CD4-positive, CD25-positive, alpha-beta regulatory T cell (primary cell): Measurements from ENCODE around the gene EBPL. TPM values are rescaled to one million over a fixed set of nuclear protein-coding genes. Genes with fewer than 3 reads are reported as not detected.
A peak's percentile ranks its signal among the peaks of the same experiment; 100 is the strongest.

ENCODE experiments used
- ATAC-seq, 2 donors: fragments of 150-1000 bp; cut with Tn5 transposase; one replicate each; pipeline ENCODE4 v1.10.0; 2021; ENCODE audit warnings: low read depth in 2 of 2, moderate number of reproducible peaks in 2 of 2, moderate library complexity in 1 of 2
- DNase-seq, 3 donors: peaks; one replicate each; pipeline versions ENCODE4 v3.0.0 to v3.0.0-alpha.2; 2012 to 2022; ENCODE audit warnings: mixed read lengths in 1 of 3
- H3K27ac ChIP-seq: one replicate; pipeline ENCODE4 v1.7.0; 2013; ENCODE audit warnings: mild to moderate bottlenecking, low read length; ENCODE audit not compliant: insufficient read depth, poor library complexity, severe bottlenecking
- H3K27me3 ChIP-seq: one replicate; pipeline ENCODE4 v1.7.0; 2013; ENCODE audit warnings: low read length; ENCODE audit not compliant: control insufficient read depth, insufficient read depth
- H3K36me3 ChIP-seq: one replicate; pipeline ENCODE4 v1.7.0; 2013; ENCODE audit warnings: mild to moderate bottlenecking, low read length, moderate library complexity; ENCODE audit not compliant: control insufficient read depth, insufficient read depth
- H3K4me1 ChIP-seq: 2 replicates; pipeline ENCODE4 v1.7.0; 2013; ENCODE audit warnings: mild to moderate bottlenecking, low read length; ENCODE audit not compliant: insufficient read depth, control insufficient read depth, poor library complexity, severe bottlenecking
- H3K4me3 ChIP-seq: one replicate; pipeline ENCODE4 v1.7.0; 2013; ENCODE audit warnings: low read depth, mild to moderate bottlenecking, low read length, moderate library complexity
- H3K9me3 ChIP-seq, 2 experiments: 1 replicate in 1 of 2; 2 replicates in 1 of 2; pipeline ENCODE4 v1.7.0; 2013; ENCODE audit warnings: low read length in 2 of 2, mild to moderate bottlenecking in 1 of 2, moderate library complexity in 1 of 2; ENCODE audit not compliant: control insufficient read depth in 2 of 2
- H3K27ac Mint-ChIP-seq, 3 donors: one replicate each; pipeline ENCODE4 v1.8.0; 2020 to 2022; ENCODE audit warnings: mild to moderate bottlenecking in 3 of 3, mixed read lengths in 3 of 3, moderate library complexity in 2 of 3
- H3K27me3 Mint-ChIP-seq: one replicate; pipeline ENCODE4 v1.8.0; 2022; ENCODE audit warnings: mild to moderate bottlenecking, mixed read lengths
- H3K36me3 Mint-ChIP-seq: one replicate; pipeline ENCODE4 v1.8.0; 2020; ENCODE audit warnings: mixed read lengths
- H3K4me1 Mint-ChIP-seq, 4 donors: one replicate each; pipeline ENCODE4 v1.8.0; 2020 to 2022; ENCODE audit warnings: mixed read lengths in 4 of 4, mild to moderate bottlenecking in 1 of 4
- H3K4me3 Mint-ChIP-seq, 4 donors: one replicate each; pipeline ENCODE4 v1.8.0; 2020 to 2022; ENCODE audit warnings: mild to moderate bottlenecking in 4 of 4, mixed read lengths in 4 of 4, moderate library complexity in 3 of 4
- H3K9me3 Mint-ChIP-seq, 7 donors: one replicate each; pipeline ENCODE4 v1.8.0; 2020 to 2022; ENCODE audit warnings: mixed read lengths in 7 of 7, mild to moderate bottlenecking in 3 of 7, moderate library complexity in 2 of 7
- polyA plus RNA-seq, 4 donors: library from polyadenylated mRNA; unstranded; fragments of 300-500 nt; fragmentation: Illumina TruSeq; gene quantifications; one replicate each; pipeline ENCODE4 v1.2.3, GENCODE V29; 2021
- total RNA-seq: library from RNA; stranded (reverse); gene quantifications from one replicate; pipeline ENCODE4 v1.2.3, GENCODE V29; 2022

Gene EBPL
- total RNA-seq (19.6 TPM), polyA plus RNA-seq (10 to 100 TPM; 54.1 to 74.1 (median 63.7) TPM)

- Mint-ChIP-seq H3K4me1 (peaks cover 16 to 45% (median 27%) of the 10 kb centered on the region in 4 donors), H3K9me3 (no peaks in the 10 kb centered on the region), H3K36me3 (peaks cover 14% of the 10 kb centered on the region), H3K4me3 (peak within 1 kb of the TSS; percentile 91 to 97 (median 92)), H3K27ac (peak within 1 kb of the TSS; percentile 71 to 90 (median 90)), H3K27me3 (no peaks in the 10 kb centered on the region)
- peak; percentile 70 to 88 (median 81) for DNase-seq
- Histone ChIP-seq H3K36me3 (no peaks in the 10 kb centered on the region), H3K4me1 (peaks cover 14% of the 10 kb centered on the region), H3K27me3 (no peaks in the 10 kb centered on the region), H3K9me3 (no peaks in the 10 kb centered on the region), H3K27ac (peak within 1 kb of the TSS; percentile 57), H3K4me3 (peak within 1 kb of the TSS; percentile 88)
- peak; percentile 90 to 94 for ATAC-seq
Measured at GRCh38 chr13:49690995-49691784, at the start of gene EBPL. Gene EBPL (minus strand): TSS chr13:49691486. CDS start chr13:49691424, 62 bp downstream.

GRCh38 chr13:49740870-49741269, 49.6 kb upstream of the EBPL start:
- Histone ChIP-seq H3K9me3 (no peaks in the 10 kb centered on the region), H3K27me3 (no peaks in the 10 kb centered on the region), H3K27ac (no peak overlapping the region), H3K36me3 (peaks cover 19% of the 10 kb centered on the region), H3K4me1 (no peaks in the 10 kb centered on the region), H3K4me3 (no peak overlapping the region)
- ATAC-seq (no peak), DNase-seq (no peak)
- Mint-ChIP-seq H3K4me3 (no peak overlapping the region), H3K36me3 (peaks cover 22% of the 10 kb centered on the region), H3K4me1 (peaks cover 0 to 14% (median 5%) of the 10 kb centered on the region in 4 donors), H3K27me3 (no peaks in the 10 kb centered on the region), H3K9me3 (no peaks in the 10 kb centered on the region), H3K27ac (no peak overlapping the region)

DNA sequence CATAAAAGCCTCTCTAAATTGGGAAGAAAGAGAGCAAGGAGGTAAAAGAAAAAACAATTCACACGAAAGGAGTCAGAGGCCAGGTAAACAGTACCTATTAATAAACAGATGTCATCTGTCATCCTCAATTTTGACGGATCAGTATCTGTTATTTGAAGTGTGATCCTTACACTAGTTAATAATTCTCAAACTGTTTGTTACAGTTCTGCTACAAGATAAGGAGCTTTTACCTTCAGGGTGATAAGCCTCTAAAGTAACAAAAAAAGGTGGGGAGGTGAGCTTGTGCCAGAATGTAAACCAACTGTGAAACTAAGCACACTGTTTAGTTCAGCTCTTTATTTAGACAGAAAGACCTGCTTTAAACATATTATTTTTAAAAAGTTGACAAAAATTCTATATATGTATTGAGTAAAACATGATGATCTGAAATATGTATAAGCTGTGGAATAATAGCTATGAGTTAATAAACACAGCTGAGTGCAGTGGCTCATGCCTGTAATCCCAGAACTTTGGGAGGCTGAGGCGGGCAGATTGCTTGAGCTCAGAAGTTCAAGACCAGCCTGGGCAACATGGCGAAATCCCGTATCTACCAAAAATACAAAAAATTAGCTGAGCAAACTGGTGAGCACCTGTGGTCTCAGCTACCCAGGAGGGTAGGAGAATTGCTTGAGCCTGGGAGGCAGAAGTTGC, 48.4 kb upstream of the EBPL start:
- peaks cover 0 to 14% (median 6%) of the 10 kb centered on the region in 4 donors for H3K4me1 Mint-ChIP-seq
- no peaks in the 10 kb centered on the region for H3K4me1 ChIP-seq
- no peak overlapping the region for H3K4me3 ChIP-seq
- H3K36me3 ChIP-seq, result peaks cover 11% of the 10 kb centered on the region
- H3K27me3 ChIP-seq, result no peaks in the 10 kb centered on the region
- DNase-seq (no peak), ATAC-seq (no peak)
- H3K27ac ChIP-seq, result no peak overlapping the region
- no peak overlapping the region for H3K27ac Mint-ChIP-seq
- H3K36me3 Mint-ChIP-seq, result peaks cover 18% of the 10 kb centered on the region
- no peak overlapping the region for H3K4me3 Mint-ChIP-seq
- no peaks in the 10 kb centered on the region for H3K27me3 Mint-ChIP-seq
- no peaks in the 10 kb centered on the region for H3K9me3 Mint-ChIP-seq
- no peaks in the 10 kb centered on the region for H3K9me3 ChIP-seq

GRCh38 chr13:49733181-49733951, 42.1 kb upstream of the EBPL start:
- H3K27me3 Mint-ChIP-seq, result no peaks in the 10 kb centered on the region
- Histone ChIP-seq H3K9me3 (no peaks in the 10 kb centered on the region), H3K27ac (no peak overlapping the region), H3K27me3 (no peaks in the 10 kb centered on the region), H3K4me3 (no peak overlapping the region), H3K36me3 (peaks cover 20% of the 10 kb centered on the region), H3K4me1 (no peaks in the 10 kb centered on the region)
- no peak overlapping the region for H3K4me3 Mint-ChIP-seq
- H3K27ac Mint-ChIP-seq, result peak overlapping the region in 1 of 3 donors; percentile 17
- DNase-seq, result no peak
- H3K36me3 Mint-ChIP-seq, result peaks cover 16% of the 10 kb centered on the region
- no peak for ATAC-seq
- H3K9me3 Mint-ChIP-seq, result peaks cover 0 to 4% (median 0%) of the 10 kb centered on the region in 7 donors
- peaks cover 0 to 6% (median 5%) of the 10 kb centered on the region in 4 donors for H3K4me1 Mint-ChIP-seq

DNA sequence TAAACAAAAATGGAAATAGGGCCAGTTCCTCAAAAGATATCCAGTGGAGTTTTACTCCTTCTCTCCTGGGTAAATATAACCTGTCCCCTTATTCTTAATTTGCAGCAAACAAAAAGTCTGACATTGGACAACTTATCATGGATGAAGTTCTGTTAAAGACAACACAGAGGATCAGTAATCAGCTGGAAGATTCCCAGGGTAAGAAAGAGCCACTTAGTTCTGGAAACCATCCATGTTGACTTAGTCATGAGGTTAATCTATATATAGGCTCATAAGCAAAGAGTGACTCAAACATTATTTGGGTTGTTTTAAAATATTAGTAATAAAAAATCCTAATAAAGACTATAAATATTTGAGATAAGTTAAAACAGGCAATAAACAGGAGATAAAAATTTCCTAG, 40.5 kb upstream of the EBPL start:
- Mint-ChIP-seq H3K4me3 (no peak overlapping the region), H3K36me3 (peaks cover 25% of the 10 kb centered on the region), H3K27ac (no peak overlapping the region), H3K9me3 (peaks cover 0 to 4% (median 0%) of the 10 kb centered on the region in 7 donors), H3K27me3 (no peaks in the 10 kb centered on the region), H3K4me1 (peaks cover 0 to 6% (median 3%) of the 10 kb centered on the region in 4 donors)
- no peak for DNase-seq
- Histone ChIP-seq H3K4me1 (no peaks in the 10 kb centered on the region), H3K27ac (no peak overlapping the region), H3K27me3 (no peaks in the 10 kb centered on the region), H3K9me3 (no peaks in the 10 kb centered on the region), H3K4me3 (no peak overlapping the region), H3K36me3 (peaks cover 18% of the 10 kb centered on the region)
- no peak for ATAC-seq

DNA sequence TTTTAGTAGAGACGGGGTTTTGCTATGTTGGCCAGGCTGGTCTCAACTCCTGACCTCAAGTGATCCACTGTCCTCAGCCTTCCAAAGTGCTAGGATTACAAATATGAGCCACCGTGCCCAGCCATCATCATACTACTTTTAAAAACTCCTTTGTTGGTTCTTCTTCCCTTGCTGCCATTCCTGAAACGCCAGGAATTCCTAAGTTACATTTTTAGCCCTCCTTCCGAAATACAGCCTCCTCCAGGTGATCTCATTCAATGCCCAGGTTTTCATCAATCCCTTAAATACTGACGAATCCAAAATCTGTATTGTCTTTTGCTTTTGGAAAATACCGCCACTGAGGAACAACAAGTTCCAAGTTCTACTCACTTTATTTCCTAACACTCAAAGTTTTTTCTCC, 25.3 kb upstream of the EBPL start:
- DNase-seq, result no peak
- H3K36me3 Mint-ChIP-seq, result peaks cover 61% of the 10 kb centered on the region

DNA sequence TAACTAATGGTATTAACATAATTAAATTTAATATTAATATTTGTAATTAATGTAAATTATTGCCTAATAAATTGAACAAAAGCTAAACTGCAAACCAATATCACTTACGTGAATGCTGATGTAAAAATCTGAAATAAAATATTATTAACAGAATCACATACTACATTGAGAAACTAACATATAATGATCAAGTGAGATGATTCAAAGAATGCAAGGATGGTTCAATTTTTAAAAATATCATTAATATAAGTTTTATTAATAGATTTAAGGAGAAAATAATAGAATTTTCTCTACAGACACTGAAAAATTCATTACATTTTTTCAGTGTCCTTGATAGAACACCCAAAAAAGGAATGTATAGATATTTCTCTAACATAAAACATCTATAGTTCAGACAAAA, 23.5 kb upstream of the EBPL start:
- Mint-ChIP-seq H3K4me1 (peaks cover 0 to 11% (median 1%) of the 10 kb centered on the region in 4 donors), H3K27ac (no peak overlapping the region), H3K27me3 (no peaks in the 10 kb centered on the region), H3K4me3 (no peak overlapping the region), H3K36me3 (peaks cover 57% of the 10 kb centered on the region), H3K9me3 (peaks cover 0 to 23% (median 7%) of the 10 kb centered on the region in 7 donors)
- H3K4me3 ChIP-seq, result no peak overlapping the region
- peaks cover 9 to 11% of the 10 kb centered on the region in 2 experiments for H3K9me3 ChIP-seq
- no peak overlapping the region for H3K27ac ChIP-seq
- ATAC-seq, result no peak
- no peaks in the 10 kb centered on the region for H3K27me3 ChIP-seq
- H3K4me1 ChIP-seq, result no peaks in the 10 kb centered on the region
- DNase-seq, result no peak
- peaks cover 49% of the 10 kb centered on the region for H3K36me3 ChIP-seq

More for the DNA sequence above, 25.3 kb upstream of the EBPL start:
- no peak for ATAC-seq
- H3K4me1 Mint-ChIP-seq, result peaks cover 0 to 7% (median 0%) of the 10 kb centered on the region in 4 donors
- H3K9me3 Mint-ChIP-seq, result peaks cover 0 to 23% (median 7%) of the 10 kb centered on the region in 7 donors
- Histone ChIP-seq H3K9me3 (peaks cover 9 to 11% of the 10 kb centered on the region in 2 experiments), H3K27ac (no peak overlapping the region), H3K4me3 (no peak overlapping the region), H3K27me3 (no peaks in the 10 kb centered on the region), H3K4me1 (no peaks in the 10 kb centered on the region), H3K36me3 (peaks cover 48% of the 10 kb centered on the region)
- no peak overlapping the region for H3K27ac Mint-ChIP-seq
- H3K27me3 Mint-ChIP-seq, result no peaks in the 10 kb centered on the region
- no peak overlapping the region for H3K4me3 Mint-ChIP-seq
